Measurements from ENCODE around the gene CDH11. TPM values are rescaled to one million over a fixed set of nuclear protein-coding genes. Genes with fewer than 3 reads are reported as not detected.
A peak's percentile ranks its signal among the peaks of the same experiment; 100 is the strongest.

The CDH11 gene
- total RNA-seq (100 to 1,000 TPM in 1 of 4 donors, 10 to 100 TPM in 3; 19.3 to 146 (median 28.2) TPM), polyA plus RNA-seq (1 to 10 TPM; 1.2 to 8.4 (median 4.6) TPM)

- peak within 1 kb of the TSS; percentile 49 to 80 (median 69) for H3K4me3 ChIP-seq
- H3K36me3 ChIP-seq, result no peaks in the 10 kb centered on the region
- intact Hi-C loops (cut with DNase I), result loop anchor here (2.0 kb wide), 1 partner anchor 1149 kb away; no protein-coding TSS in a partner anchor
- H3K27me3 ChIP-seq, result no peaks in the 10 kb centered on the region
- TF ChIP-seq POLR2AphosphoS5 (IDR thresholded peaks at IDR 0.05) (peak; percentile 54 to 82 (median 75)), EP300 (IDR thresholded peaks at IDR 0.05) (no peak), CTCF (IDR thresholded peaks at IDR 0.05) (peak; percentile 16 to 68 (median 26))
- H3K27ac ChIP-seq, result peak within 1 kb of the TSS; percentile 83 to 93 (median 90)
- WGBS, 2 donors, result 2 to 4% methylated on average over 68 of the region's 69 CpGs
- peak; percentile 78 for DNase-seq
- no peaks in the 10 kb centered on the region for H3K9me3 ChIP-seq
- H3K4me1 ChIP-seq, result peaks cover 0 to 54% (median 20%) of the 10 kb centered on the region in 4 donors
Observed at GRCh38 chr16:65121870-65122723, at the start of gene CDH11. Gene CDH11 (minus strand): TSS chr16:65122063. CDS start chr16:65004869, 117,194 bp downstream.

DNA sequence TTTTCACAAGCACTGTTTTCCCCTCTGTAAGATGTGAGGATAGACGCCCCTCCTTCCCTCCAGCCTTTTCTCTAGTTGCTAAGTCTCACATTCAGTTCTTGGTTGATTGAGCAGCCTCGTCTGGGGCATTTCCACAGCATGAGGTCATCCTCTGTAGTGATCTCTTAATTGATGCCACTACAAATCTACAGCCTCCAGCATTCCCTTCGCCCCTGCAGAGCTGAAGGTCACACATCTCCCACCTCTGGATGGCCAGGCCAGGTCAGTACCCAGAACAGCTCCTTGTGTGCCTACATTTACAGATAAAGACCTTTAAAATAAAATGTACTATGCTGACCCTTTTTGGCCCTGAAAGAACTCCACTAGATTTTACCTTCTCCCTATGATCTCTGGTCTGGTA, 32.5 kb upstream of the CDH11 start:
- Histone ChIP-seq H3K9me3 (no peaks in the 10 kb centered on the region), H3K36me3 (no peaks in the 10 kb centered on the region), H3K4me1 (no peaks in the 10 kb centered on the region), H3K27me3 (no peaks in the 10 kb centered on the region), H3K27ac (no peak overlapping the region), H3K4me3 (no peak overlapping the region)
- no peak for DNase-seq
- TF ChIP-seq EP300 (IDR thresholded peaks at IDR 0.05), result no peak
- no peak for TF ChIP-seq POLR2A (IDR thresholded peaks at IDR 0.05)
- TF ChIP-seq CTCF (IDR thresholded peaks at IDR 0.05), result no peak
- no peak for TF ChIP-seq POLR2AphosphoS5 (IDR thresholded peaks at IDR 0.05)
- intact Hi-C loops (cut with DNase I), result no loop called here
- 36 to 37% methylated on average over 3 of the region's 3 CpGs for WGBS, 2 donors

- no peak for DNase-seq
- TF ChIP-seq EP300 (IDR thresholded peaks at IDR 0.05), result no peak
- TF ChIP-seq CTCF (IDR thresholded peaks at IDR 0.05), result no peak
- TF ChIP-seq POLR2A (IDR thresholded peaks at IDR 0.05), result no peak
- TF ChIP-seq POLR2AphosphoS5 (IDR thresholded peaks at IDR 0.05), result no peak
- 62 to 74% methylated on average over 1 of the region's 1 CpG for WGBS, 2 donors
Observed at GRCh38 chr16:65153365-65154105, 31.7 kb upstream of the CDH11 start.

GRCh38 chr16:65148804-65149203, 26.9 kb upstream of the CDH11 start:
- H3K9me3 ChIP-seq, result no peaks in the 10 kb centered on the region
- intact Hi-C loops (cut with DNase I), result no loop called here
- H3K4me1 ChIP-seq, result no peaks in the 10 kb centered on the region
- DNase-seq, result no peak
- TF ChIP-seq POLR2A (IDR thresholded peaks at IDR 0.05) (no peak), CTCF (IDR thresholded peaks at IDR 0.05) (no peak), POLR2AphosphoS5 (IDR thresholded peaks at IDR 0.05) (no peak), EP300 (IDR thresholded peaks at IDR 0.05) (no peak)
- no peaks in the 10 kb centered on the region for H3K27me3 ChIP-seq
- H3K36me3 ChIP-seq, result no peaks in the 10 kb centered on the region
- H3K27ac ChIP-seq, result no peak overlapping the region
- H3K4me3 ChIP-seq, result no peak overlapping the region

More at GRCh38 chr16:65153365-65154105, 31.7 kb upstream of the CDH11 start:
- no peak overlapping the region for H3K27ac ChIP-seq
- H3K9me3 ChIP-seq, result no peaks in the 10 kb centered on the region
- intact Hi-C loops (cut with DNase I), result no loop called here
- no peak overlapping the region for H3K4me3 ChIP-seq
- H3K27me3 ChIP-seq, result no peaks in the 10 kb centered on the region
- H3K36me3 ChIP-seq, result no peaks in the 10 kb centered on the region
- H3K4me1 ChIP-seq, result no peaks in the 10 kb centered on the region

All from sigmoid colon (tissue), 7 donors.